Fibroblast of the conjunctiva (primary cell): Measurements from ENCODE around the gene DOCK7.
"Not testable (repeated sequence)": the region's sequence is repeated elsewhere in the genome, so short reads cannot be mapped to it uniquely, and the experiment has no call there.

Experiments
- DNase-seq: peaks from one replicate; pipeline ENCODE4 v3.0.0-alpha.2; 2010; ENCODE audit warnings: low read depth

Gene DOCK7

GRCh38 chr1:62694479-62694878, 6.3 kb upstream of the DOCK7 start:
- DNase-seq: not testable (repeated sequence)

GRCh38 chr1:62693123-62693522, 4.9 kb upstream of the DOCK7 start:
- DNase-seq: no peak

- DNase-seq: no peak
Observed at GRCh38 chr1:62691062-62691844, 3.1 kb upstream of the DOCK7 start.

GRCh38 chr1:62689524-62689923, 1.3 kb upstream of the DOCK7 start:
- DNase-seq: peak; percentile 38

- DNase-seq: no peak
Observed at GRCh38 chr1:62688687-62689085, 500 bp upstream of the DOCK7 start.

- peak; percentile 13 for DNase-seq
Observed at GRCh38 chr1:62687421-62687902, 724 bp downstream of the DOCK7 start.

GRCh38 chr1:62686822-62687221, 1.4 kb downstream of the DOCK7 start:
- no peak for DNase-seq

GRCh38 chr1:62685431-62685859, 2.7 kb downstream of the DOCK7 start:
- DNase-seq: no peak

GRCh38 chr1:62682531-62682930, 5.7 kb downstream of the DOCK7 start:
- DNase-seq: no peak

- DNase-seq: not testable (repeated sequence)
Observed at GRCh38 chr1:62680992-62681391, 7.2 kb downstream of the DOCK7 start.

- DNase-seq: not testable (repeated sequence)
Observed at GRCh38 chr1:62677822-62678221, 10.4 kb downstream of the DOCK7 start.

GRCh38 chr1:62676611-62677356, 11.4 kb downstream of the DOCK7 start:
- peak; percentile 88 for DNase-seq

- DNase-seq: no peak
Observed at GRCh38 chr1:62673629-62674028, 14.6 kb downstream of the DOCK7 start.

- no peak for DNase-seq
Observed at GRCh38 chr1:62672029-62672428, 16.2 kb downstream of the DOCK7 start.

GRCh38 chr1:62654744-62655143, 33.4 kb downstream of the DOCK7 start:
- DNase-seq: no peak

- DNase-seq: no peak
Observed at GRCh38 chr1:62652387-62652786, 35.8 kb downstream of the DOCK7 start.

GRCh38 chr1:62643283-62643682, 44.9 kb downstream of the DOCK7 start:
- DNase-seq: no peak

- DNase-seq: no peak
Observed at GRCh38 chr1:62637392-62638105, 50.6 kb downstream of the DOCK7 start.

- no peak for DNase-seq
Observed at GRCh38 chr1:62628506-62628905, 59.7 kb downstream of the DOCK7 start.

- no peak for DNase-seq
Observed at GRCh38 chr1:62625415-62625814, 62.8 kb downstream of the DOCK7 start.

GRCh38 chr1:62621907-62622306, 66.3 kb downstream of the DOCK7 start:
- DNase-seq: peak; percentile 81

GRCh38 chr1:62613890-62614289, 74.3 kb downstream of the DOCK7 start:
- no peak for DNase-seq

GRCh38 chr1:62613325-62613727, 74.9 kb downstream of the DOCK7 start:
- no peak for DNase-seq
